HepG2 (cell line): ENCODE measurements around the gene SLC25A22. TPM values are rescaled to one million over a fixed set of nuclear protein-coding genes. Genes with fewer than 3 reads are reported as not detected.

Experiments
- CREM ChIP-seq, 2 experiments: sonication (generic) in 1 of 2; formaldehyde crosslinking in 1 of 2; IDR thresholded peaks; 2 replicates each; pipeline versions ENCODE4 v1.4.0 to v1.6.1; 2016 to 2020; ENCODE audit warnings: antibody characterized with exemption in 1 of 2, mild to moderate bottlenecking in 1 of 2, missing genetic modification reagents in 1 of 2
- EEA1 ChIP-seq: sonication (generic); formaldehyde crosslinking; IDR thresholded peaks from 2 replicates; pipeline ENCODE4 v1.5.1; 2020; ENCODE audit warnings: mild to moderate bottlenecking, missing genetic modification reagents, borderline replicate concordance
- ELF3 ChIP-seq: IDR thresholded peaks from 2 replicates; pipeline ENCODE4 v1.6.1; 2016; ENCODE audit warnings: missing genetic modification reagents, missing compliant biosample characterization
- HHEX ChIP-seq: IDR thresholded peaks from 2 replicates; pipeline ENCODE4 v1.6.1; 2016; ENCODE audit warnings: control low read depth
- HOXA3 ChIP-seq: sonication (generic); formaldehyde crosslinking; IDR thresholded peaks from 2 replicates; pipeline ENCODE4 v1.5.0; 2020; ENCODE audit warnings: missing genetic modification reagents
- KLF16 ChIP-seq, 2 experiments: sonication (generic) in 1 of 2; formaldehyde crosslinking in 1 of 2; IDR thresholded peaks; 2 replicates each; pipeline versions ENCODE4 v1.6.1 to v1.8.0; 2016 to 2023; ENCODE audit warnings: missing genetic modification reagents in 2 of 2, missing compliant biosample characterization in 1 of 2
- RFX1 ChIP-seq: fragments of 450-650 bp; IDR thresholded peaks from 2 replicates; pipeline ENCODE4 v1.6.1; 2017
- RNF2 ChIP-seq: fragments of 450-650 bp; conservative IDR thresholded peaks from 2 replicates; pipeline ENCODE4 v1.6.1; 2016; ENCODE audit warnings: low read depth
- THYN1 ChIP-seq: sonication (generic); formaldehyde crosslinking; IDR thresholded peaks from 2 replicates; pipeline ENCODE4 v1.8.1; 2023; ENCODE audit warnings: low read depth, mild to moderate bottlenecking, moderate library complexity, missing genetic modification reagents, borderline replicate concordance
- ZBTB1 ChIP-seq: sonication (generic); formaldehyde crosslinking; IDR thresholded peaks from 2 replicates; pipeline ENCODE4 v1.4.0; 2020; ENCODE audit warnings: missing genetic modification reagents, borderline replicate concordance
- ZBTB7A ChIP-seq: sonication (generic); formaldehyde crosslinking; IDR thresholded peaks from 2 replicates; pipeline ENCODE4 v1.8.0; 2022; ENCODE audit warnings: mild to moderate bottlenecking, missing genetic modification reagents
- ZFP37 ChIP-seq: sonication (generic); formaldehyde crosslinking; IDR thresholded peaks from 2 replicates; pipeline ENCODE4 v1.4.0; 2020; ENCODE audit warnings: missing genetic modification reagents, borderline replicate concordance
- ZNF441 ChIP-seq: sonication (generic); formaldehyde crosslinking; IDR thresholded peaks from 2 replicates; pipeline ENCODE4 v1.7.0; 2021; ENCODE audit warnings: missing genetic modification reagents, borderline replicate concordance
- polyA plus RNA-seq, 8 experiments: library from polyadenylated mRNA; depleted of rRNA in 3 of 8; stranded (reverse) in 7 of 8; unstranded in 1 of 8; fragments of >200 nt; fragmentation: Illumina TruSeq in 4 of 8; extraction: Trizol in 4 of 8; gene quantifications; 2 replicates each; pipeline versions ENCODE4 v1.2.1 to v1.2.3, GENCODE V29; 2011 to 2016; ENCODE audit warnings: low read depth in 4 of 8, missing spikeins in 1 of 8, mixed read lengths in 1 of 8; ENCODE audit not compliant: insufficient read depth in 1 of 8
- total RNA-seq, 5 experiments: library from RNA; depleted of rRNA; stranded (reverse); fragments of >200 nt; fragmentation: Illumina TruSeq; extraction: Trizol; gene quantifications; 2 replicates each; pipeline ENCODE4 v1.2.3, GENCODE V29; 2016; ENCODE audit warnings: low read depth in 1 of 5
- TF ChIP-seq, protein P1 (sequence below): sonication (generic); formaldehyde crosslinking; IDR thresholded peaks from 2 replicates; pipeline ENCODE4 v1.5.0; 2020; ENCODE audit warnings: mild to moderate bottlenecking, missing genetic modification reagents, borderline replicate concordance
- TF ChIP-seq, protein P2 (sequence below): sonication (generic); formaldehyde crosslinking; IDR thresholded peaks from 2 replicates; pipeline ENCODE4 v1.4.0; 2020; ENCODE audit warnings: mild to moderate bottlenecking, missing genetic modification reagents
- TF ChIP-seq, protein P3 (sequence below): sonication (generic); formaldehyde crosslinking; IDR thresholded peaks from 2 replicates; pipeline ENCODE4 v1.4.0; 2020; ENCODE audit warnings: missing genetic modification reagents
- TF ChIP-seq, protein P4 (sequence below): sonication (generic); formaldehyde crosslinking; IDR thresholded peaks from 2 replicates; pipeline ENCODE4 v1.4.0; 2020; ENCODE audit warnings: mild to moderate bottlenecking, missing genetic modification reagents
- TF ChIP-seq, protein P5 (sequence below): sonication (generic); formaldehyde crosslinking; IDR thresholded peaks from 2 replicates; pipeline ENCODE4 v1.4.0; 2020; ENCODE audit warnings: mild to moderate bottlenecking, missing genetic modification reagents, borderline replicate concordance

The SLC25A22 gene
- total and polyA plus RNA-seq, 2 of the 13 experiments (the other 11 are each of a cell fraction or from before 2014, with no cell fraction given) = 12.4 to 19.2 TPM

DNA sequence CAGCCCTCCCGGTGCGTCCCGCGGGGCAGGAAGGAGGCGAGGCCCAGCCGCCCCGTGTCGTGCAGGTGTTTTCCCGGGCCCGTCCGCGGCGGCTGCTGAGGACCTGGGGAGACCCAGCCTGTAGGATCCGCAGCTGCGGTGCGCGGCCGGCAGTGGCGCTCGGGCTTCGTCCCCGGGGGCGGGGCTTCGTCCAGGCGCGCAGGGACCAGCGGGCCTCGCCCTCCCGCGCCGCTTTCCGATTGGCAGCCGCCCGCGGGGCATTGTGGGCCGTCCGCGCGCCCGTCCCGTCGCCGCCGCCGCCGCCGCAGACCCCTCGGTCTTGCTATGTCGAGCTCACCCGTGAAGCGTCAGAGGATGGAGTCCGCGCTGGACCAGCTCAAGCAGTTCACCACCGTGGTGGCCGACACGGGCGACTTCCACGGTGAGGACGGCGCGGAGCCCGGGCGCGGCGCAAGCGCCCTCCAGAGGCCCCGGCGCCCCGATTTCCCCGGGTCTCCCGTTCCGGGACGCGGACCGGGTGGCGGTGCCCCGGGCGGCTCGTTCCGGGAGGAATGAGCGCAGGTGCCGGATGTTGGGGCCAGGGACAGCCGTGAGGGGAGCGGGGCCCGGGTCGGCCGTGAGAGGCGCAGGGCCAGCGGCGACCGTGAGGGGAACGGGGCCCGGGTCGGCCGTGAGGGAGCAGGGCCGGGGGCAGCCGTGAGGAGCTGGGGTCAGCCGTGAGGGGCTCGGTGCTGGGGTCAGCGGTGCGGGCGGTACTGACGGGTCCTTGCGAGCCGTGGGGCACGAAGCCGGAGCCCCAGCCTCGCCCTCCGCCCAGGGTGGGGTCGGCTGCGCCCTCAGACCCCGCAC, 50.7 kb downstream of the SLC25A22 start, which contains the start of gene TALDO1 (continued):
- TF ChIP-seq, protein P1, sequence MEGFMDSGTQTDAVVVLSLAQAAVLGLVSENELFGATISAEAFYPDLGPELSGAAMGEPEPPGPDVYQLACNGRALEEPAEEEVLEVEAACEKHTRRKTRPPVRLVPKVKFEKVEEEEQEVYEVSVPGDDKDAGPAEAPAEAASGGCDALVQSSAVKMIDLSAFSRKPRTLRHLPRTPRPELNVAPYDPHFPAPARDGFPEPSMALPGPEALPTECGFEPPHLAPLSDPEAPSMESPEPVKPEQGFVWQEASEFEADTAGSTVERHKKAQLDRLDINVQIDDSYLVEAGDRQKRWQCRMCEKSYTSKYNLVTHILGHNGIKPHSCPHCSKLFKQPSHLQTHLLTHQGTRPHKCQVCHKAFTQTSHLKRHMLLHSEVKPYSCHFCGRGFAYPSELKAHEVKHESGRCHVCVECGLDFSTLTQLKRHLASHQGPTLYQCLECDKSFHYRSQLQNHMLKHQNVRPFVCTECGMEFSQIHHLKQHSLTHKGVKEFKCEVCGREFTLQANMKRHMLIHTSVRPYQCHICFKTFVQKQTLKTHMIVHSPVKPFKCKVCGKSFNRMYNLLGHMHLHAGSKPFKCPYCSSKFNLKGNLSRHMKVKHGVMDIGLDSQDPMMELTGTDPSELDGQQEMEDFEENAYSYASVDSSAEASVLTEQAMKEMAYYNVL (CRISPR knock-in tag) = peak; percentile 42; the same call in 1 of the 2 replicates
- TF ChIP-seq ZBTB1 = no peak
- TF ChIP-seq, protein P2, sequence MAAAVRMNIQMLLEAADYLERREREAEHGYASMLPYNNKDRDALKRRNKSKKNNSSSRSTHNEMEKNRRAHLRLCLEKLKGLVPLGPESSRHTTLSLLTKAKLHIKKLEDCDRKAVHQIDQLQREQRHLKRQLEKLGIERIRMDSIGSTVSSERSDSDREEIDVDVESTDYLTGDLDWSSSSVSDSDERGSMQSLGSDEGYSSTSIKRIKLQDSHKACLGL = peak; percentile 86
- peak; percentile 75 for TF ChIP-seq HOXA3 (CRISPR knock-in tag)
- TF ChIP-seq, protein P3, sequence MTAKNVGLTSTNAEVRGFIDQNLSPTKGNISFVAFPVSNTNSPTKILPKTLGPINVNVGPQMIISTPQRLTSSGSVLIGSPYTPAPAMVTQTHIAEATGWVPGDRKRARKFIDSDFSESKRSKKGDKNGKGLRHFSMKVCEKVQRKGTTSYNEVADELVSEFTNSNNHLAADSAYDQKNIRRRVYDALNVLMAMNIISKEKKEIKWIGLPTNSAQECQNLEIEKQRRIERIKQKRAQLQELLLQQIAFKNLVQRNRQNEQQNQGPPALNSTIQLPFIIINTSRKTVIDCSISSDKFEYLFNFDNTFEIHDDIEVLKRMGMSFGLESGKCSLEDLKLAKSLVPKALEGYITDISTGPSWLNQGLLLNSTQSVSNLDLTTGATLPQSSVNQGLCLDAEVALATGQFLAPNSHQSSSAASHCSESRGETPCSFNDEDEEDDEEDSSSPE (CRISPR knock-in tag) = peak; percentile 90
- TF ChIP-seq, protein P4, sequence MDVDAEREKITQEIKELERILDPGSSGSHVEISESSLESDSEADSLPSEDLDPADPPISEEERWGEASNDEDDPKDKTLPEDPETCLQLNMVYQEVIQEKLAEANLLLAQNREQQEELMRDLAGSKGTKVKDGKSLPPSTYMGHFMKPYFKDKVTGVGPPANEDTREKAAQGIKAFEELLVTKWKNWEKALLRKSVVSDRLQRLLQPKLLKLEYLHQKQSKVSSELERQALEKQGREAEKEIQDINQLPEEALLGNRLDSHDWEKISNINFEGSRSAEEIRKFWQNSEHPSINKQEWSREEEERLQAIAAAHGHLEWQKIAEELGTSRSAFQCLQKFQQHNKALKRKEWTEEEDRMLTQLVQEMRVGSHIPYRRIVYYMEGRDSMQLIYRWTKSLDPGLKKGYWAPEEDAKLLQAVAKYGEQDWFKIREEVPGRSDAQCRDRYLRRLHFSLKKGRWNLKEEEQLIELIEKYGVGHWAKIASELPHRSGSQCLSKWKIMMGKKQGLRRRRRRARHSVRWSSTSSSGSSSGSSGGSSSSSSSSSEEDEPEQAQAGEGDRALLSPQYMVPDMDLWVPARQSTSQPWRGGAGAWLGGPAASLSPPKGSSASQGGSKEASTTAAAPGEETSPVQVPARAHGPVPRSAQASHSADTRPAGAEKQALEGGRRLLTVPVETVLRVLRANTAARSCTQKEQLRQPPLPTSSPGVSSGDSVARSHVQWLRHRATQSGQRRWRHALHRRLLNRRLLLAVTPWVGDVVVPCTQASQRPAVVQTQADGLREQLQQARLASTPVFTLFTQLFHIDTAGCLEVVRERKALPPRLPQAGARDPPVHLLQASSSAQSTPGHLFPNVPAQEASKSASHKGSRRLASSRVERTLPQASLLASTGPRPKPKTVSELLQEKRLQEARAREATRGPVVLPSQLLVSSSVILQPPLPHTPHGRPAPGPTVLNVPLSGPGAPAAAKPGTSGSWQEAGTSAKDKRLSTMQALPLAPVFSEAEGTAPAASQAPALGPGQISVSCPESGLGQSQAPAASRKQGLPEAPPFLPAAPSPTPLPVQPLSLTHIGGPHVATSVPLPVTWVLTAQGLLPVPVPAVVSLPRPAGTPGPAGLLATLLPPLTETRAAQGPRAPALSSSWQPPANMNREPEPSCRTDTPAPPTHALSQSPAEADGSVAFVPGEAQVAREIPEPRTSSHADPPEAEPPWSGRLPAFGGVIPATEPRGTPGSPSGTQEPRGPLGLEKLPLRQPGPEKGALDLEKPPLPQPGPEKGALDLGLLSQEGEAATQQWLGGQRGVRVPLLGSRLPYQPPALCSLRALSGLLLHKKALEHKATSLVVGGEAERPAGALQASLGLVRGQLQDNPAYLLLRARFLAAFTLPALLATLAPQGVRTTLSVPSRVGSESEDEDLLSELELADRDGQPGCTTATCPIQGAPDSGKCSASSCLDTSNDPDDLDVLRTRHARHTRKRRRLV (CRISPR knock-in tag) = no peak
- no peak; the same call in 1 of the 2 replicates for TF ChIP-seq ZNF441 (CRISPR knock-in tag)
- peak; percentile 62; the same call in 1 of the 2 replicates for TF ChIP-seq ZBTB7A (CRISPR knock-in tag)
- no peak for TF ChIP-seq THYN1 (CRISPR knock-in tag)
- 0 out of 2 replicates have a peak, but pooled peaks have one; percentile 38 for TF ChIP-seq EEA1 (CRISPR knock-in tag)
- no peak for TF ChIP-seq HHEX
- TF ChIP-seq KLF16 (CRISPR knock-in tag; IDR thresholded peaks at IDR 0.05) = peak in 1 of 2 experiments; percentile 20; a peak in 1 of 4 replicates
- TF ChIP-seq, protein P5, sequence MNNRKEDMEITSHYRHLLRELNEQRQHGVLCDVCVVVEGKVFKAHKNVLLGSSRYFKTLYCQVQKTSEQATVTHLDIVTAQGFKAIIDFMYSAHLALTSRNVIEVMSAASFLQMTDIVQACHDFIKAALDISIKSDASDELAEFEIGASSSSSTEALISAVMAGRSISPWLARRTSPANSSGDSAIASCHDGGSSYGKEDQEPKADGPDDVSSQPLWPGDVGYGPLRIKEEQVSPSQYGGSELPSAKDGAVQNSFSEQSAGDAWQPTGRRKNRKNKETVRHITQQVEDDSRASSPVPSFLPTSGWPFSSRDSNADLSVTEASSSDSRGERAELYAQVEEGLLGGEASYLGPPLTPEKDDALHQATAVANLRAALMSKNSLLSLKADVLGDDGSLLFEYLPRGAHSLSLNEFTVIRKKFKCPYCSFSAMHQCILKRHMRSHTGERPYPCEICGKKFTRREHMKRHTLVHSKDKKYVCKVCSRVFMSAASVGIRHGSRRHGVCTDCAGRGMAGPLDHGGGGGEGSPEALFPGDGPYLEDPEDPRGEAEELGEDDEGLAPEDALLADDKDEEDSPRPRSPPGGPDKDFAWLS (CRISPR knock-in tag) = 0 out of 2 replicates have a peak, but pooled peaks have one; percentile 8
- TF ChIP-seq RFX1 = no peak
- TF ChIP-seq CREM (IDR thresholded peaks at IDR 0.05) = no peak
- TF ChIP-seq CREM (CRISPR knock-in tag; IDR thresholded peaks at IDR 0.05) = no peak
- peak; percentile 45; the same call in 1 of the 2 replicates for TF ChIP-seq RNF2
- no peak; the same call in 1 of the 2 replicates for TF ChIP-seq ELF3 (CRISPR knock-in tag)
- TF ChIP-seq ZFP37 = no peak
